NCI-H2171 treated with DMSO at 0.1 percent for 48 hours (cell line): Measurements from ENCODE around the gene DNAAF3.
"Not testable (repeated sequence)": the region's sequence is repeated elsewhere in the genome, so short reads cannot be mapped to it uniquely, and the experiment has no call there.

Experiments used
- DNase-seq: peaks from one replicate; lab custom pipeline; 2025; lab: John Stamatoyannopoulos, UW

DNAAF3 gene

DNA sequence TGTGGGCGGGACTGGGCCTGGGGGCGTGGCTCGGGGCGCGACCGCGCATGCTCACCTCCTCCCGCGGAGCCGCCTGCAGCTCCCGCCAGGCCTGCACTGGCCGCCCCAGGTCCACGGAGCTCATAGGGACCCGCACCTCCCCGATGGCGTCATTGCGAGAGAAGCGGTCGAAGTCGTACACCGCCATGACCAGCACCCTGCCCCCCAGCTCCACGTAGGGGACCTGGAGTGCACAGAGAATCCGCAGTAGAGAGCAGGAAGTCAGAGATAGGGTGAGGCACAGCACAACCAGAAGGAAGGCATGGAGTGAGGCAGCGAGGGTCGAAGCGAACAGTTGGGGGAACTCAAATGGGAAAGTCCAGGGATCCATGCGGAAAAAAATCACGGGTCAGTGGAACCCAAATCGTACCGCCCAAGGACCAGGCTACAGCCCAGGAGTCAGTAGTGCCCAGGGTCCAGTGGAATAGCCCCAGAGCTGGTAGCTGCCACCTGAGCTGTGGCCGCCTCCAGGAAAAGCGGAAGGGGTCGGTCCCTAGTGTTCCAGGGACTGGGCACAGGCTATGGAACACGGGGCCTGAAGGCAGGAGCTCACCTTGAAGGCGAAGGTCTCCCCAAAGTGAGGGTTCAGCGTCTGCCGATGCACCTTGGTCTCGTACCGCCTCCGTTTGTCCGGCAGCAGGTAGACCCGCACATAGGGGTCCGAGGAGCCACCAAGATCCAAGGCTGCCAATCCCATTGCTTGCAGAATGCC lies 8.9 kb upstream of the DNAAF3 start:
- DNase-seq = no peak

DNA sequence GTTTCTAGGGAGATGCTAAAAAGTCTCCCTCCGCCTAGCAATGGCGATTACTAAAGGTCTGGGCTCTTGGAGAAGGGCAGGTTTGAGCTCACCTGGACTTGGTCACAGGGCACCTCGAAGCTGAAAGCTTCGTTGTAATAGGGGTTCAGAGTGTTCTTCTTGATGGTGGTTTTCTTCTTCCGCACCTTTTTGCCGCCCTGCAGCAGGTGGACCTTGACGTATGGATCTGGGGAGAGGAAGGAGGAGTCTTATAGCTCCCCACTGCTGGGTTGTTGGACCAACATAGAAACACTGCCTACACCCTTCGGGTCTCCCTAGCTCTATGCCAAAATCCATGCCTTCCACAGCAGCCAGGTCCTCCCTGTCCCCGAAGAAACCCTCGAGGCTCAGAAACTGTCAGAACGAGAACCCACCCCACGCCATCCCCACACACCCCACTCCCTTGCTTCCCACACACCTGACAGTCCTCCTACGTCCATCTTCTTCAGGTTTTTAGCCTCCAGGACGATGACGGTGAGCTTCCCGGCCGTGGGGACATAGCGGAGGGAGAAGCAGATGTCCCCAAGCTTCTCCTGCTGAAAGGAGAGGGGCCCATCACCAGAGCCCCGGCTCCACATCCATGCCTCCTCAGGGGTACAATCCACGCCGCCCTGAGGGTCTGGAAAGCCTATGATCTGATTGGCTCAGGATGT lies 8.2 kb upstream of the DNAAF3 start:
- DNase-seq = no peak

DNA sequence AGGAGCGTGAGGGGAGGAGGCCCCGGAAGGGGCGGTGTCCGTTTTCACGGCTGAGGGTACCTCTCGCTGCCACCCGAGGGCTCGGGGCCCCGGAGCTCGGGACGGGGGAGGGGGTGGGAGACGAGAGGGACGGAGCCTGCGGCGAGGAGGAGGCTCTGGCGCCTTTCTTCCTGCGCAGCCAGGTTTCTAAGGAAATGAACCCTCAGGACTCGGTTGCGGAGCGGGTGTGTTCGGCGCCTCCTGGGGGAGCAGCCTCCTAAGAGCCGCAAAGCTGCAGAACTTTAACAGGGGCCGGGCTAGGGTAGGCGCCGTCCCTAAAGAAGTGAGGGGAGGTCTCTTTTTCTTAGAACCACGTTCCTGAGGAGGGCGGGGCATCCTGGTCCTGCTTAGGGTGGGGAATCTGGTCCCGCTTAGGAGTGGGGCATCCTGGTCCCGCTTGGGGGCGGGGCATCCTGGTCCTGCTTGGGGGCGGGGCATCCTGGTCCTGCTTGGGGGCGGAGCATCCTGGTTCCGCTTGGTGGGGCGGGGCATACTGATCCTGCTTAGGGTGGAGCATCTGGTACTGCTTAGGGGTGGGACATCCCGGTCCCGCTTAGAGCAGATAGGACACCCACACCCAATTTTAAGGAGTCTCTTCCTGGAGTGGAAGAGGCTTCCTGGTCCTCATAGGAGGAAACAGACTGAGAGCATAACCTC lies 7.4 kb upstream of the DNAAF3 start:
- DNase-seq = peak; percentile 55

DNA sequence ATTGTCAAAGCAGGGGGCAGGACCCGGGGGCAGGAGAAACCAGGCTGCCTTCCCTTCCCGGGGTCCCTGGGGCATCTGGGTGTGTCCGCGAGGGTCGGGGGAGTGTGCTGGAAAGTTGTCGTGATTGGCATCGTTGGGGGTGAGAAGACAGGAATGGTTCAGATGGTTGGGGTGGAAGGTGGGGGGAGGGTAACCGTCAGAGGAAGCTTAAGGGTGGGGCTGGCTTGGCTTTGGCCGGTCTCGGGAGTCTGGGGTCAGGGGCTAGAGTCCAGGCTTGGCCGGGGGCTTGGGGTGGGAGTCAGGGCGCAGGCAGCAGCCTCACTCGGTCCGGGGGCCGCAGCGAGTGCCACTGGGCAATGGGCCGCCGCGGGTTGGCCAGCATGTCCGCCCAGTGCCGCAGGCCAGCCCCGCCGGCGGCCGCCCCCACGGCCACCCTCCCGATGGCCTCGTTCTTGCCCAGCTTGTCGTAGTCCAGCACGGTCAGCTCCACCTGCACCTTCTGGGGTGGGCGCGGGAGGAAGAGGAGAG lies 6.8 kb upstream of the DNAAF3 start:
- DNase-seq = no peak

DNA sequence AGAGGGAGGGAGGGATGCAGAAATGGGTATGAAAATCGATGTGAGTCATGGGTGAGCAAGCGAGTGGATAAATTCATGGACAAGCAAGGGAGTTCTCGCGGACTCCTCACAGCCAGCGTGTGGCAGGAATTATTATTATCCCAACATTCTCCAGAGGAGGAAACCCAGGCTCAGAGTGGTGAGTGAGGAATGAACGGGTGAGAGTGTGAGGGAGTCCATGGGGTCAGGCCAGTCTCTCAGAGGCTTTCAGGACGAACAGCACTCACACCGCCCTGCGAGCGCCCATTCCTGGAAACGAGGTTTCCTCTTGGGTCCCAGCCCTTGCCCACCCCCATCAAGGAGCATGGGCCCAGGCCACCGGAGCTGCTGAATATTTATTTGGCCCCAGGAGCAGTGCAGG lies 6.3 kb upstream of the DNAAF3 start:
- DNase-seq = no peak

GRCh38 chr19:55172318-55172717 lies 5.9 kb upstream of the DNAAF3 start:
- not testable (repeated sequence) for DNase-seq

- DNase-seq = no peak
Observed at GRCh38 chr19:55171440-55171839, 5.0 kb upstream of the DNAAF3 start.

- no peak for DNase-seq
Observed at GRCh38 chr19:55169136-55169535, 2.7 kb upstream of the DNAAF3 start.

DNA sequence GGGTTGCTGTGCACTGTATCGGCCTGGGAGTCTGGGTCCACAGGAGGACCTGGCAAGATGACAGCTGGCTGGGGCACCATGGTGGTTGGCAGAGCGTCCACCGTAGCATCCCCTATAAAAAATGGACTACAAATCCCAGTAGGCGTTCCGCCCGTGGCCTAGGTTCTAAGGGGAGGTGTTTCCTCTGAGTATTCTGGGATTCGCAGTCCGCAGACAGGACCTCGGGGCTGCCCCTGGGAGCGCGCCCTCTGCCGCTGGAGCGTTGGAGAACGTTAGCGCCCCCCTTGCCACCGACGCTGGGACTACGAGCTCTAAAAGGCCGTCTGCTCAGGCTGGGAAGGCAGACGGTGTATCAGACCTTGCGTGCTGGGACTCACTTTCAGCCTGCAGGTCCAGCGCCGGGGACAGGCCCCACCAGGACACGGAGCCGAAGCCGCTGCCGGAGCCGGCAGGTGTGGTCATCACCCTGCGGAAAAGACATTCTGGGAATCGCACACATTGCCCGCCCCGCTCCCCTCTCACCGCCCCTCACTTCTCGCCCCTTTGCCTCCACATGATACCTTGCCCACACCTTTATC lies 372 bp downstream of the DNAAF3 start:
- DNase-seq = peak; percentile 86

DNA sequence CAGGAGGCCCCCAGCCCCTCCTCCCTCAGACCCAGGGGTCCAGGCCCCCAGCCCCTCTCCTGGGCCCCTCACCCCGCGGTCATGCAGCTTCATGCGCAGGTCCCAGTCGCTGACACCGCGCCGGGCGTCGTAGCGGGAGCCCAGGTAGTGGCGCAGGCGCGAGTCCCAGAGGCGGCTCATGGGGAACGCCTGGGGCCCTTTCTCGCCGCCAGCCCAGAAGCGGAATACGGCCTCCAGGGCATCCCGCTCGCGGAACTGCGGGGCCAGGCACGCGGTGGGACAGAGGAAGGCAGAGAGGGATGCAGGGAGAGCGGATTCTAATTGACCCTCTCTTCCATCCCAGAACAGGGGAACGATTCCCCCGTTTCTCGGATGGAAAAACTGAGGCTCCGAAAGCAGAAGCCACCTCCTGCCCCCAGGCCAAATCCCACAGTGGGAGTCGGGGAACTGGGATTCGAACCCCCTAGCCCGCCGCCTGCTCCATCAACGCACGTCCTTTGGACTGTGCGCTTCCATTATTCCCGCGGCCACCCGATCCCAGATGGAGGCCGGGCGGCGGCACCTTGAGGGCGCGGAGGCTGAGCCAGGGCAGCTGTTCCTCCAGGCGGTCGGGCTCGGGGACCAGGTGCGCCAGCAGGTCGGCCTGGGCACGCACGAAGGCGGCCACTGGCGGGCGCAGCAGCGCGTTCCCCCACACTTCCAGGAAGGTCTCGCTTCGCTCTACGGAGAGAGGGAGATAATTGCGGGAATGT lies 4.7 kb downstream of the DNAAF3 start:
- DNase-seq = no peak

DNA sequence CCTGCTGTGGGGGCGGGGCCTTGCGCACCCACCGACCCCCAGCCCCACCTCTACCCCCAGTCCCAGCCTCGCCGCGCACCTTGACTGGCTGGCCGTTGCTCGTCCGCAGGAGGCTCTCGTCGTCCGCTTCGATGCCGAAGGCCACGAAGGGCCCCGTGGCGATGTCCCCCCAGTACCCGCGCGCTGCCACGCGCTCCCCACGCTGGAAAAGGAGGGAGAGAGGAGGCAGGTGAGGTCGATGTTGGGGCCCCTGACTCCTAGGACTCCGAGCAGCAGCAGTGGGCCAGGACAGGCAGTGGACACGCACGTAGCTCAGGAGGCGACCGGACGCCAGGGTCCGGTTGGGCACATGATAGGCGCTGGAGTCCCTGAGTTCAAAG lies 5.4 kb downstream of the DNAAF3 start:
- DNase-seq = no peak

- DNase-seq = peak; percentile 93
Observed at GRCh38 chr19:55160128-55160985, 6.1 kb downstream of the DNAAF3 start.

GRCh38 chr19:55158848-55159749 lies 7.3 kb downstream of the DNAAF3 start:
- DNase-seq = no peak

- DNase-seq = no peak
Observed at GRCh38 chr19:55158423-55158822, 8.0 kb downstream of the DNAAF3 start.

- DNase-seq = no peak
Observed at GRCh38 chr19:55157064-55157908, 9.1 kb downstream of the DNAAF3 start, which contains the start of gene TNNI3. Gene TNNI3 (minus strand): TSS chr19:55157732. CDS start chr19:55157589, 143 bp downstream.

DNA sequence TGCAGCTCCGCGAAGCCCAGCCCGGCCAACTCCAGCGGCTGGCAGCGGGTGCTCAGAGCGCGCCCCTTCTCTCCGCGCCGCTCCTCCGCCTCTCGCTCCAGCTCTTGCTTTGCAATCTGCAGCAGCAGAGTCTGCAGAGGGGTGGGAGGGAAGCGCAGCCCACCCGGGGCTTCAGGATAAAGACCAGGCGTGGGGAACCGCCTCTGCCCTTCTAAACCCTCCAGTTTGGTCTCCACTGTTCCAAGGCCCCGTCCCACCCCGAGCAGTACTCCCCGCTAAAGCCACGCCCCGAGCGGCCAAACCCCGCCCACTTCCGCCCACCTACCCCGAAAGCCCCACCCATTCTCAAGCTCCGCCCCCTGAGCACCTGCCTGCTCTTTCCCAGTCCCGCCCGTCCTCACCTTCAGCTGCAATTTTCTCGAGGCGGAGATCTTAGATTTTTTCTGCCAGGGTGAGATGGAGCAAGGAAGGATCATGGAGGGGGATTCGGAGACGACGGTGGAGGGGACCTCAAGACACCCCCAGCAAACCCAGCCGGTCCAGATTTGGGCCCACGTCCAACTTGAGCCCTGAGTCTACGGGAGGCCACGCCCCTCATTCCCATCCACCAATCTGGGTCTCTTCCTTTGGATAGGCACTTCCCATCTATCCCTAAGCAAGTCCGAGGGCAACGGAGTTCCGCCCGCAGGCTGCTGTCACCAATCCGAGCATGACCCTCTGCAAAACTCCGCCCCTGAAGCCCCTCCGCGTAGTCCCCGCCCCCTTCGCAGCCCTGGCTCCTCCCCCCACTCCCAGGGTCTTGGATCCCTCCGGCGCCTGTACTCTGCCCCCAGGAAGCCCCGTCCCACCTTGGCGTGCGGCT lies 10.0 kb downstream of the DNAAF3 start:
- no peak for DNase-seq

- DNase-seq = not testable (repeated sequence)
Observed at GRCh38 chr19:55155784-55156183, 10.6 kb downstream of the DNAAF3 start.
